Prostate gland (tissue), 2 donors: ENCODE measurements around the gene PDE4D. TPM values are rescaled to one million over a fixed set of nuclear protein-coding genes. Genes with fewer than 3 reads are reported as not detected.

ENCODE experiments used
- DNase-seq: peaks from one replicate; pipeline ENCODE4 v3.0.0-alpha.2; 2019; ENCODE audit warnings: low spot score
- H3K27ac ChIP-seq, 2 donors: fragments of 200-600 bp; sonication (generic); 2 replicates each; pipeline ENCODE4 v1.5.1; 2017 to 2019
- H3K27me3 ChIP-seq: fragments of 200-600 bp; sonication (generic); replicated peaks from 2 replicates; pipeline ENCODE4 v1.5.1; 2019; ENCODE audit not compliant: insufficient read depth
- H3K36me3 ChIP-seq, 2 donors: fragments of 200-600 bp; sonication (generic); 1 replicate in 1 of 2; 2 replicates in 1 of 2; pipeline versions ENCODE4 v1.5.1 to v1.8.1; 2017 to 2019
- H3K4me1 ChIP-seq: fragments of 200-600 bp; sonication (generic); replicated peaks from 2 replicates; pipeline ENCODE4 v1.5.1; 2019
- H3K4me3 ChIP-seq, 2 donors: fragments of 200-600 bp; sonication (generic); 2 replicates each; pipeline ENCODE4 v1.5.1; 2017 to 2019
- H3K9me3 ChIP-seq: fragments of 200-600 bp; sonication (generic); 2 replicates; pipeline ENCODE4 v1.5.1; 2017
- POLR2A ChIP-seq: fragments of 450-650 bp; IDR thresholded peaks from one replicate; pipeline ENCODE4 v1.6.1; 2016; ENCODE audit warnings: antibody characterized with exemption, mild to moderate bottlenecking
- POLR2AphosphoS5 ChIP-seq: sonication (generic); formaldehyde crosslinking; IDR thresholded peaks from one replicate; pipeline ENCODE4 v1.6.1; 2017; ENCODE audit warnings: antibody characterized with exemption
- WGBS: methylation state at CpG from one replicate; pipeline ENCODE4 v1.1.5; 2018; 5-methylcytosine and 5-hydroxymethylcytosine counted together
- intact Hi-C: fragments of 100-400 bp; cut with DNase I; formaldehyde crosslinking; loops from one replicate; pipeline ENCODE4 v1.14.2; 2022
- total RNA-seq, 2 donors: library from RNA; depleted of rRNA; stranded (reverse); fragments of >200 nt; gene quantifications; one replicate each; pipeline ENCODE4 v1.1.0, GENCODE V29; 2016
- TF ChIP-seq, protein P1 (sequence below), 4 experiments: fragments of 200-600 bp in 2 of 4; fragments of 450-650 bp in 2 of 4; sonication (generic) in 2 of 4; IDR thresholded peaks; 1 replicate in 3 of 4; 2 replicates in 1 of 4; pipeline ENCODE4 v1.5.1; 2016 to 2019; ENCODE audit warnings: antibody characterized with exemption in 4 of 4, mild to moderate bottlenecking in 2 of 4, moderate library complexity in 2 of 4

Gene PDE4D
- total RNA-seq, 2 donors from 2014 or later = 64.2 to 75.6 TPM

- intact Hi-C loops = no loop called here
- Histone ChIP-seq H3K27me3 (no peaks in the 10 kb centered on the region), H3K9me3 (no peaks in the 10 kb centered on the region), H3K4me1 (no peaks in the 10 kb centered on the region), H3K27ac (no peak overlapping the region), H3K36me3 (no peaks in the 10 kb centered on the region), H3K4me3 (no peak overlapping the region)
- DNase-seq = no peak
- WGBS = 91% methylated on average over 2 of the region's 2 CpGs
- TF ChIP-seq, protein P1, sequence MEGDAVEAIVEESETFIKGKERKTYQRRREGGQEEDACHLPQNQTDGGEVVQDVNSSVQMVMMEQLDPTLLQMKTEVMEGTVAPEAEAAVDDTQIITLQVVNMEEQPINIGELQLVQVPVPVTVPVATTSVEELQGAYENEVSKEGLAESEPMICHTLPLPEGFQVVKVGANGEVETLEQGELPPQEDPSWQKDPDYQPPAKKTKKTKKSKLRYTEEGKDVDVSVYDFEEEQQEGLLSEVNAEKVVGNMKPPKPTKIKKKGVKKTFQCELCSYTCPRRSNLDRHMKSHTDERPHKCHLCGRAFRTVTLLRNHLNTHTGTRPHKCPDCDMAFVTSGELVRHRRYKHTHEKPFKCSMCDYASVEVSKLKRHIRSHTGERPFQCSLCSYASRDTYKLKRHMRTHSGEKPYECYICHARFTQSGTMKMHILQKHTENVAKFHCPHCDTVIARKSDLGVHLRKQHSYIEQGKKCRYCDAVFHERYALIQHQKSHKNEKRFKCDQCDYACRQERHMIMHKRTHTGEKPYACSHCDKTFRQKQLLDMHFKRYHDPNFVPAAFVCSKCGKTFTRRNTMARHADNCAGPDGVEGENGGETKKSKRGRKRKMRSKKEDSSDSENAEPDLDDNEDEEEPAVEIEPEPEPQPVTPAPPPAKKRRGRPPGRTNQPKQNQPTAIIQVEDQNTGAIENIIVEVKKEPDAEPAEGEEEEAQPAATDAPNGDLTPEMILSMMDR (IDR thresholded peaks at IDR 0.05) = no peak
- TF ChIP-seq POLR2A = no peak
- no peak for TF ChIP-seq POLR2AphosphoS5
These were observed 912.6 kb downstream of the PDE4D start for GRCh38 chr5:58980890-58981289.

DNA sequence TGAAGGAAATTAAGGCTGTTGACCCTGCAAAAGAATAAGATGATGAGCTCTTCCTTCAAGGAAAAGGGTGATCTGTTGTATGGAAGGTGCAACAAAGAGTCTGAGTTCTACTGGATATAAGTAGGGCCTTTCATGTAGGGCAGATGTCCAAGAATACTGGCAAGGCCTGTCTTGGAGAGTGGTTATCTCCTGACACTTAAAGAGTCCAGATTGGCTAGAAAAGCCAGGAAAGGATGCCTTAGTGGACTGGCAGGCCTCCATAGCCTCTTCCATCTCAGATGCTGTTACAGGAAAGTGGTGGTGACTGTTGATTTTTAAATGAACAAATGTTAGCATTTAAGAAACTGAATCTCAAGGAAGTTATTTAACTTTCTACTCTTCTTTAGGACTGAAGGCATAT lies 914.4 kb downstream of the PDE4D start:
- intact Hi-C loops = no loop called here
- TF ChIP-seq POLR2AphosphoS5 = no peak
- TF ChIP-seq, protein P1 (IDR thresholded peaks at IDR 0.05) = no peak
- no peak for TF ChIP-seq POLR2A
- H3K27ac ChIP-seq = no peak overlapping the region
- H3K27me3 ChIP-seq = no peaks in the 10 kb centered on the region
- no peaks in the 10 kb centered on the region for H3K9me3 ChIP-seq
- H3K4me3 ChIP-seq = no peak overlapping the region
- no peaks in the 10 kb centered on the region for H3K36me3 ChIP-seq
- no peak for DNase-seq
- no peaks in the 10 kb centered on the region for H3K4me1 ChIP-seq

DNA sequence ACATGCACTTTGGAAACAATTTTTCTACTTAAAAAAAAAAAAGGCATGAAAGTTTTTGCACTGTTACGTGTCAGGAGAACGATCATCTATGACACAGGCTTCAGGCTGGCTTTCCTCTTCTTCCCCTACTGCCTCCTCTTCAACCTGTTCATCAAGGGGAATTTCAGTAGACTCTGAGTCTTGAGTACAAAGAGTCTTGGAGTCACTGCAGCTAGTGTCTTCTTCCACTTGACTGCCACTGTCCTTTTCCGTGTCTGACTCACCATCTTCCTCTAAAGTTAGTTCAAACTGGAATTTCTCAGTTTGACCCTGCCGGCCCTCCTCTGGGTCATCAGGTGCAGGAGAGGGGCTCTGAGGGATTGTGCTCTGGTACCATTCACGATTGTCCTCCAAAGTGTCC lies 918.9 kb downstream of the PDE4D start:
- Histone ChIP-seq H3K4me1 (no peaks in the 10 kb centered on the region), H3K9me3 (no peaks in the 10 kb centered on the region), H3K27ac (no peak overlapping the region), H3K4me3 (no peak overlapping the region), H3K27me3 (no peaks in the 10 kb centered on the region), H3K36me3 (no peaks in the 10 kb centered on the region)
- 91% methylated on average over 5 of the region's 5 CpGs for WGBS
- DNase-seq = no peak
- no peak for TF ChIP-seq POLR2AphosphoS5
- TF ChIP-seq, protein P1 (IDR thresholded peaks at IDR 0.05) = no peak
- TF ChIP-seq POLR2A = no peak
- intact Hi-C loops = no loop called here

DNA sequence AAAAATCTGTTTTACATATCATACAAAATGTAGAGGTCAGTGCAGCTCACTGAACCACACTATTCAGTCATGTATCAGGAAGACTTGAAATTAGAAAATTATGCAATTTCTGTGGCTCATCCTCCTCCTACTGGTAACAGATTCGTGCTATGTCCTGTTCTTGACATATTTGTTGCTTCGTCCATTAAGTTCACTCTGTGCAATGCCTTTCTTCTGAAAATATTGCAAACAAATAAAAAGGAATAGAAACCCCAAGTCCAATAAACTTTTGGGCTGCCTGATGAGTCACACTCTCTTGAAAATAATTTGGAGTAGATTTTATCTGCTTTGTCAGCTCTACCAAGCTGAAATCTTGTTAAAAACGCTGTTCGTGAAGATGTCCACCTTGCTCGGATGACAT lies 919.4 kb downstream of the PDE4D start:
- Histone ChIP-seq H3K27me3 (no peaks in the 10 kb centered on the region), H3K27ac (no peak overlapping the region), H3K4me1 (no peaks in the 10 kb centered on the region), H3K9me3 (no peaks in the 10 kb centered on the region), H3K36me3 (no peaks in the 10 kb centered on the region), H3K4me3 (no peak overlapping the region)
- 17% methylated on average over 5 of the region's 5 CpGs for WGBS
- DNase-seq = no peak
- TF ChIP-seq POLR2A = no peak
- TF ChIP-seq, protein P1 (IDR thresholded peaks at IDR 0.05) = peak in 1 of 4 experiments; percentile 19
- peak; percentile 20 for TF ChIP-seq POLR2AphosphoS5
- intact Hi-C loops = no loop called here

DNA sequence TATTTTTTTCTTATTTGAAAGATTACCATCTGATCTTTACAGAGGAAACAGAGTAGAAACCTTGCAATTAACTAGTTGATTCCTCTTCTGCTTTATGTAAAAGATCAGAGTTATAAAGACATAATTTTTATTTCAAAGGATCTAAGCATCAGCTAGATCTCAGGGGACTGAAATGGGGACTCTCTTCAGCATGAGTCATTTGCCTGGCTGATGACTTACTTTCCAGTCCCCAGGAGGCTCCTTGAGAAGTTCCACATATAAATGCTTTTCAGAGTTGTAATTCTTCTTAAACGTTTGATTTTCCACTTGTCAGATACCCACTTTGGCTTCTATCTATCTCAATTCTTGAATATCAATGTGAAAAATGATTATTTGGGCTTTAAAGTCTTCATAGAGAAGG lies 921.2 kb downstream of the PDE4D start:
- Histone ChIP-seq H3K4me3 (no peak overlapping the region), H3K9me3 (no peaks in the 10 kb centered on the region), H3K36me3 (no peaks in the 10 kb centered on the region), H3K27ac (no peak overlapping the region), H3K27me3 (no peaks in the 10 kb centered on the region), H3K4me1 (no peaks in the 10 kb centered on the region)
- DNase-seq = no peak
- no peak for TF ChIP-seq POLR2A
- no peak for TF ChIP-seq POLR2AphosphoS5
- TF ChIP-seq, protein P1 (IDR thresholded peaks at IDR 0.05) = no peak
- intact Hi-C loops = no loop called here
- 18% methylated on average over 1 of the region's 1 CpG for WGBS
